ENCODE data around the gene UBE3D. TPM values are rescaled to one million over a fixed set of nuclear protein-coding genes. Genes with fewer than 3 reads are reported as not detected.
A peak's percentile ranks its signal among the peaks of the same experiment; 100 is the strongest.

UBE3D gene
- total RNA-seq, 1 donor from 2014 or later = 7.4 TPM

DNA sequence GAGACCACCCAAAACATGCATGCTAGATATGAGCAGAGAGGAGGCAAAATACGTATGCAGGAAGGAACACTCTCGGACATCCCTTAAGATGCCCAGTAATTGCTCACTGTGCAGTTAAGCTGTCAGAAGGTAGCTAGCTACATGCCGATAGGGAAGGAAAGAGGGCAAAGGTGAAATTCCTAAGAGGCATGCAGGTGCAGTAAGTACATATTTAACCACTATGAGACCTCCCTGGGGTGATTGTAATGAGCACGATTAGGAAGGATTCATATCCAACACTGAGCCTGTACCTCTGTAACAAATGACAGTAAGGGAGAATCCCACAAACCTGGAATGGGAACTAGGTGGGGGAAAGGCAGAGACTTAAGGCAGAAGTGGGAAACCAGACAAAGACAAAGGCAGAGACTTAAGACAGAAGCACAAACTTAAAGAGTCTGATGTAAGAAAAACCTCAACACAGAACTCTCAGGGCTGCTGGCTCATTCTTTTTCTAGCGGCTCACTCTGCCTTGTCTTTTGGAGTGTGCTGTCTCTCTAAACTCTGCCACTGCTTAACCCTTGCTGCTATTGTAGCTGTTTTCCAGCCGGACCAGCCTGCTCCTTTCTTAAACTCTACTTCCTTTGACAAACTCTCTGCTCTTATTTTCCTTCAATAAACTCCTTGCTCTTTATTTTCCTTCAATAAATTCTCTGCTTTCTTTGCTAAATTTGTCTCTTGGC is 148.1 kb downstream of the UBE3D start:
- H3K36me3 ChIP-seq (ENCODE audit: insufficient read depth, low read length) = no peaks in the 10 kb centered on the region
- DNase-seq (ENCODE audit: low read depth) = peak; percentile 12
- H3K4me1 ChIP-seq (ENCODE audit: insufficient read depth, low read length) = no peaks in the 10 kb centered on the region
- FAIRE-seq = no peak
- no peak overlapping the region for H3K9ac ChIP-seq (ENCODE audit: low read length)
- no peak overlapping the region for H3K4me2 ChIP-seq (ENCODE audit: low read length)
- Mint-ChIP-seq H3K36me3 (ENCODE audit: low read depth, unreplicated experiment) (peaks cover 2% of the 10 kb centered on the region), H3K4me3 (ENCODE audit: unreplicated experiment) (no peak overlapping the region), H3K4me1 (ENCODE audit: low read depth, unreplicated experiment) (peaks cover 1% of the 10 kb centered on the region), H3K27me3 (ENCODE audit: low read depth, unreplicated experiment) (no peaks in the 10 kb centered on the region), H3K9me3 (ENCODE audit: unreplicated experiment) (no peaks in the 10 kb centered on the region), H3K27ac (ENCODE audit: unreplicated experiment) (peak overlapping the region; percentile 77)
- H4K20me1 ChIP-seq (ENCODE audit: insufficient read depth, low read length) = no peaks in the 10 kb centered on the region
- peaks cover 3% of the 10 kb centered on the region for H3K9me3 ChIP-seq (ENCODE audit: insufficient read depth, low read depth, low read length)
- TF ChIP-seq CTCF (IDR thresholded peaks at IDR 0.05; ENCODE audit: insufficient read depth, low read depth, low read length) (no peak), EZH2 (IDR thresholded peaks at IDR 0.05; ENCODE audit: insufficient read depth, low read length) (no peak)
- H3K79me2 ChIP-seq (ENCODE audit: insufficient read depth, low read length) = no peaks in the 10 kb centered on the region
- H2AFZ ChIP-seq (ENCODE audit: low read depth, low read length) = no peak overlapping the region
- no peaks in the 10 kb centered on the region for H3K27me3 ChIP-seq (ENCODE audit: insufficient read depth, low read length)
- H3K27ac ChIP-seq (ENCODE audit: low read depth, low read length) = no peak overlapping the region
- H3K4me3 ChIP-seq (ENCODE audit: insufficient read depth, low read depth, low read length) = no peak overlapping the region

GRCh38 chr6:82915666-82916065 is 150.0 kb downstream of the UBE3D start:
- FAIRE-seq = no peak
- H3K27ac Mint-ChIP-seq (ENCODE audit: unreplicated experiment) = no peak overlapping the region

More at GRCh38 chr6:82915666-82916065, 150.0 kb downstream of the UBE3D start:
- TF ChIP-seq CTCF (IDR thresholded peaks at IDR 0.05; ENCODE audit: insufficient read depth, low read depth, low read length) (no peak), EZH2 (IDR thresholded peaks at IDR 0.05; ENCODE audit: insufficient read depth, low read length) (no peak)
- Histone ChIP-seq H3K27me3 (ENCODE audit: insufficient read depth, low read length) (no peaks in the 10 kb centered on the region), H3K79me2 (ENCODE audit: insufficient read depth, low read length) (no peaks in the 10 kb centered on the region), H2AFZ (ENCODE audit: low read depth, low read length) (no peak overlapping the region), H3K27ac (ENCODE audit: low read depth, low read length) (no peak overlapping the region), H4K20me1 (ENCODE audit: insufficient read depth, low read length) (no peaks in the 10 kb centered on the region), H3K9me3 (ENCODE audit: insufficient read depth, low read depth, low read length) (peaks cover 3% of the 10 kb centered on the region), H3K4me2 (ENCODE audit: low read length) (no peak overlapping the region), H3K4me3 (ENCODE audit: insufficient read depth, low read depth, low read length) (no peak overlapping the region), H3K4me1 (ENCODE audit: insufficient read depth, low read length) (no peaks in the 10 kb centered on the region), H3K36me3 (ENCODE audit: insufficient read depth, low read length) (no peaks in the 10 kb centered on the region), H3K9ac (ENCODE audit: low read length) (no peak overlapping the region)
- H3K4me1 Mint-ChIP-seq (ENCODE audit: low read depth, unreplicated experiment) = peaks cover 4% of the 10 kb centered on the region
- no peak for DNase-seq (ENCODE audit: low read depth)
- no peaks in the 10 kb centered on the region for H3K27me3 Mint-ChIP-seq (ENCODE audit: low read depth, unreplicated experiment)
- peaks cover 3% of the 10 kb centered on the region for H3K36me3 Mint-ChIP-seq (ENCODE audit: low read depth, unreplicated experiment)
- H3K9me3 Mint-ChIP-seq (ENCODE audit: unreplicated experiment) = no peaks in the 10 kb centered on the region
- H3K4me3 Mint-ChIP-seq (ENCODE audit: unreplicated experiment) = no peak overlapping the region
